ENCODE data around the gene DBP.

DNA sequence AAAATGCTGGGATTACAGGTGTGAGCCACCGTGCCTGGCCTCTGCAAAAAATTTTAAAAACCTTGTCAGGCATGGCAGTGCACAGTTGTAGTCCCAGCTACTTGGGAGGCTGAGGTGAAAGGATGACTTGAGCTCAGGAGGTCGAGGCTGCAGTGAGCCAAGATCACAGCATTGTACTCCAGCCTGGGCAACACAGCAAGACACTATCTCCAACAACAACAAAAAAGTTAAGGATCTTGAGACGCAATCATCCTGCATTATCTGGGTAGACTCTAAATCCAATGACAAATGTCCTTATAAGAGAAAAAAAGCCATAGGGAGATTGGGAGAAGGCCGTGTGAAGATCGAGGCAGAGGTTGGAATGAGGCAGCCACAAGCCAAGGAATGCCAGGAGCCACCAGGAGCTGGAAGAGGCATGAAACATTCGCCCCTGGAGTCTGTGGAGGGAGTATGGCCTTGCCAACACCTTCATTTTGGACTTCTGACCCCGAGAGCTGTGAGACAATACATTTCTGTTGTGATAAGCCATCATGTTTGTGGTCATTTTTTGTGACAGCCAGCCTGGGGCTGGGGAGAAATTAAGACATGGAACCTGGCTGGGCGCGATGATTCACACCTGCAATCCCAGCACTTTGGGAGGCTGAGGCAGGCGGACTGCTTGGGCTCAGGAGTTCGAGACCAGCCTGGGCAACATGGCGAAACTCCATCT is 13.9 kb upstream of the DBP start:
- TF ChIP-seq EP300 (IDR thresholded peaks at IDR 0.05) = no peak
- TF ChIP-seq, protein P1, sequence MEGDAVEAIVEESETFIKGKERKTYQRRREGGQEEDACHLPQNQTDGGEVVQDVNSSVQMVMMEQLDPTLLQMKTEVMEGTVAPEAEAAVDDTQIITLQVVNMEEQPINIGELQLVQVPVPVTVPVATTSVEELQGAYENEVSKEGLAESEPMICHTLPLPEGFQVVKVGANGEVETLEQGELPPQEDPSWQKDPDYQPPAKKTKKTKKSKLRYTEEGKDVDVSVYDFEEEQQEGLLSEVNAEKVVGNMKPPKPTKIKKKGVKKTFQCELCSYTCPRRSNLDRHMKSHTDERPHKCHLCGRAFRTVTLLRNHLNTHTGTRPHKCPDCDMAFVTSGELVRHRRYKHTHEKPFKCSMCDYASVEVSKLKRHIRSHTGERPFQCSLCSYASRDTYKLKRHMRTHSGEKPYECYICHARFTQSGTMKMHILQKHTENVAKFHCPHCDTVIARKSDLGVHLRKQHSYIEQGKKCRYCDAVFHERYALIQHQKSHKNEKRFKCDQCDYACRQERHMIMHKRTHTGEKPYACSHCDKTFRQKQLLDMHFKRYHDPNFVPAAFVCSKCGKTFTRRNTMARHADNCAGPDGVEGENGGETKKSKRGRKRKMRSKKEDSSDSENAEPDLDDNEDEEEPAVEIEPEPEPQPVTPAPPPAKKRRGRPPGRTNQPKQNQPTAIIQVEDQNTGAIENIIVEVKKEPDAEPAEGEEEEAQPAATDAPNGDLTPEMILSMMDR (IDR thresholded peaks at IDR 0.05) = no peak
